G401 (cell line): ENCODE results near the gene SLC26A6. TPM values are rescaled to one million over a fixed set of nuclear protein-coding genes. Genes with fewer than 3 reads are reported as not detected.

Experiments used
- DNase-seq: peaks from one replicate; pipeline ENCODE4 v3.0.0-alpha.2; 2015; ENCODE audit warnings: low spot score
- in situ Hi-C: cut with HindIII; loops from 2 replicates; pipeline ENCODE4 v1.10.0; 2016; ENCODE audit warnings: low sequenced_read_pairs, mixed read lengths
- total RNA-seq: library from RNA; depleted of rRNA; stranded (reverse); fragments of >200 nt; shearing (Covaris generic); gene quantifications from 2 replicates; pipeline ENCODE4 v1.2.3, GENCODE V29; 2014; rRNA removed

The SLC26A6 gene
- total RNA-seq, 1 experiment from 2014 or later: 51.0 TPM

DNA sequence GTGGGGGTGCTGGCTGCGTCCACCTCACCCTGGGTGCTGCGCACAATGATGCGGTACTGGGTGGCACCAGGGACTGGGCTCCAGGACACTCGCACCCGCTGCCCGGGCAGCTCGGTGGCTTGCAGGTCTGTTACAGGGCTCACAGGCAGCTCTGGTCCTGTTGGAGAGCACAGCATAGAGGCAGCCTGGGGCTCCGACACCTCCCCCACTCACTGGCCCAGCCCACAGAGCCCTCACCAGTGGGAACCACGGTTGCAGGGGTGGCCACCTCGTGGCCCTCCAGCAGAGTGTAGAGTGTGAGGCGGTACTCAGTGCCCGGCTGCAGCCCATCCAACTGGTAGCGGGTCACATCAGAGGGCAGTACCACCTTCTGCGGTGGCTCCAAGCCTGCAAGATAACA, 43.8 kb downstream of the SLC26A6 start:
- DNase-seq: no peak
- in situ Hi-C loops: no loop called here

DNA sequence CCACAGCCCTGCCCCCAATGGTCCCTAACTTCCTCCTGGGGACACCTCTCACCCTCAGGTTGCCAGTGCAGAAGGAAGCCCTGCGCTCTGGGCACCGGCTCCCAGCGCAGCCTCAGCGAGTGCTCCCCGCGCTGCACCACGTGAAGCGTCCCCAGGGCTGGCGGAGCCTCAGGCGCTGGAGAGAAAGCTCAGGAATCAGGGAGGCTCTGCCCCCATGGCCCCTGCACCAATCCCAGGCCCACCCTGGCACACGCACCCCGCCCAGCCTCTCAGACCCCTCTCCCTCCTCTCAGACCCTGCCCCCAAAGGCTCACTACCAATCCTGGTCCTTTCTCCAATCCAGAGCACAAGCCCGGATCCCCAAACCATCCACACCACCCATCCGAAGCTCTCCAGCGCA, 47.0 kb downstream of the SLC26A6 start:
- in situ Hi-C loops: no loop called here
- DNase-seq: no peak

- no peak for DNase-seq
- in situ Hi-C loops: no loop called here
These were observed 47.6 kb downstream of the SLC26A6 start for GRCh38 chr3:48587686-48588085.

DNA sequence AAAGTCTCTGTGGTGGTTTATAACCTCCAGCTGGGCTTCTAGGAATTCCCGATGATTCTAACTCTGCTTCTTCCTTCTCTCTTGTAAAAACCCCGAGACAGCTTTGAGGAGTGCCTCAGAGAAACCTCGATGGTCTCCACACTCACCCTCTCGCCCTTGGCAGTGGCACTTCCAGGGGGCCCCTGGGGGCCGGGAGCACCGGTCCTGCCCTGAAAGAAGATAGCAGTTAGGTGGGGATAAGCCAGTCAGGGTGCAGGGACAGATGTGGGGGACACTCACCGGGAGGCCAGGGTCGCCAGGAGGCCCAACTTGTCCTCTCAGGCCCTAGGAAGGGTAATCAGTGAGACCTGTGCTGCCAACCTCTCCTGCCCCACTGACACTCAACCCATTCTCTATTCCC, 49.9 kb downstream of the SLC26A6 start:
- no peak for DNase-seq

GRCh38 chr3:48584836-48585235, 50.4 kb downstream of the SLC26A6 start:
- in situ Hi-C loops: no loop called here
- DNase-seq: no peak

More for the DNA sequence above, 49.9 kb downstream of the SLC26A6 start:
- in situ Hi-C loops: no loop called here

DNA sequence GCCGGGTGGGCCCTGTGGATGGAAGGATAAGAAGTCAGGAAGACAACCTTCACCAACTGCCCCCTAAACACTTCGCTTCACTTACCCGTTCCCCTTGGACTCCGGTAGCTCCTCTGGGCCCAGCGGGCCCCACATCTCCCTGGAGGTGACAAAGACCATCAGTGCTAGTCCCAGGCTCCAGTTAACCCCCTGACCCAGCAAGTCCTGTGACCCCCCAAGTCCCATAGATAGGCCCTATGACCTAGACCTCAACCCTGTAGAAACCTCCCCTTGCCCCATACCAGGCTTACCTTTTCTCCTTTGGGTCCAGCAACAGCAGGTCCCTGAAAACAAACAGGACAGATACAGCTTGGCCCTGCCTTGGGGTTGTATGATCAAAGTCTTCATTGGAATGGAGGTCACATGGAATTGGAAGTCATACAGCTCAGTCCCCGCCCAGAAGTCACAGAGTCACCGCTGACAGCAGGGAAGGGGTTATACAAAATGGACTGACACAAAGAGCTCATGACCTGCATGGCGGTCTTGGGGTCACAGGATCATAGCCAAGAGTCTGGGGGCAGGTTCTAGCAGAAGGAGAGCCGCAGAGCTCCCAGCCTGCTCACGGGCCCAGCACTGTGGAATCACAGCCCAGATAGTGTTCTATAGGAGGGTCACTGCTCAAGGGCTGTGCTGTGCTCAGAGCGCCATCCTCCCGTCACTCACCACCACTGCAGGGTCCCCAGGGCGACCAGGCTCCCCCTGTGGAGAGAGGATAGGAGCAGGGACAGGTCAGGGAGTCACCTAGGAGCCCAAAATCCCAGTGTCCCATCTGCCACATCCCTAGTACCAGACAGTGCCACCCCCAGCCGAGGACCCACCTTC, 53.4 kb downstream of the SLC26A6 start:
- in situ Hi-C loops: no loop called here
- no peak for DNase-seq

GRCh38 chr3:48576647-48577046, 58.6 kb downstream of the SLC26A6 start:
- in situ Hi-C loops: no loop called here
- DNase-seq: no peak

Other genes with a start within 250 kb of the SLC26A6 start
- 10.7 and 23.5 TPM in 2 replicates for gene PLXNB1, start 205.4 kb downstream of the SLC26A6 start, total RNA-seq
- gene CCDC51, start 195.3 kb downstream of the SLC26A6 start, total RNA-seq: 21.3 and 30.0 TPM in 2 replicates
- gene TMA7, start 195.2 kb downstream of the SLC26A6 start, total RNA-seq: 770 and 948 TPM in 2 replicates
- gene ATRIP, start 188.7 kb downstream of the SLC26A6 start, total RNA-seq: 10.8 and 12.6 TPM in 2 replicates
- 115 and 124 TPM in 2 replicates for gene SHISA5, start 131.3 kb downstream of the SLC26A6 start, total RNA-seq
- gene PFKFB4, start 78.7 kb downstream of the SLC26A6 start, total RNA-seq: 9.7 and 18.8 TPM in 2 replicates
- not detected in 2 replicates for gene UCN2, start 71.7 kb downstream of the SLC26A6 start, total RNA-seq
- 0.12 and 0.34 TPM in 2 replicates for gene COL7A1, start 40.1 kb downstream of the SLC26A6 start, total RNA-seq
- 474 and 540 TPM in 2 replicates for gene UQCRC1, start 25.8 kb downstream of the SLC26A6 start, total RNA-seq
- not detected in 2 replicates for gene TMEM89, start 13.7 kb downstream of the SLC26A6 start, total RNA-seq
- 4.6 and 5.0 TPM in 2 replicates for gene CELSR3, start 27.4 kb upstream of the SLC26A6 start, total RNA-seq
- 12.9 and 17.1 TPM in 2 replicates for gene NCKIPSD, start 50.5 kb upstream of the SLC26A6 start, total RNA-seq
- 105 and 114 TPM in 2 replicates for gene IP6K2, start 81.8 kb upstream of the SLC26A6 start, total RNA-seq
- gene PRKAR2A, start 212.4 kb upstream of the SLC26A6 start, total RNA-seq: 10.8 and 16.7 TPM in 2 replicates